Measurements from ENCODE around the gene MYBBP1A. TPM values are rescaled to one million over a fixed set of nuclear protein-coding genes. Genes with fewer than 3 reads are reported as not detected.

MYBBP1A gene
- total and polyA plus RNA-seq, 2 of the 13 experiments (the other 11 are each of a cell fraction or from before 2014, with no cell fraction given), result 18.6 to 54.8 TPM

GRCh38 chr17:4566785-4567184, 11.6 kb upstream of the MYBBP1A start:
- Histone ChIP-seq H2AFZ (ENCODE audit: low read length) (no peak overlapping the region), H3K4me2 (ENCODE audit: low read depth, low read length) (peak overlapping the region; percentile 36; the same call in 1 of the 2 replicates), H3K36me3 (replicated peaks in 1 of 2; ENCODE audit: control insufficient read depth in 1 of 2, insufficient read depth in 2 of 2, low read length in 2 of 2) (no peaks in the 10 kb centered on the region), H3K79me2 (ENCODE audit: insufficient read depth, low read length) (no peaks in the 10 kb centered on the region), H3K4me1 (ENCODE audit: insufficient read depth, low read length) (peaks cover 53% of the 10 kb centered on the region), H3K27ac (ENCODE audit: extremely low read length, insufficient read depth, low read length) (no peak overlapping the region), H3K9ac (ENCODE audit: insufficient read depth, low read depth, low read length) (no peak overlapping the region), H3K27me3 (ENCODE audit: control insufficient read depth in 1 of 2, insufficient read depth in 2 of 2, low read length in 2 of 2) (no peaks in the 10 kb centered on the region), H3K4me3 (replicated peaks in 1 of 3; ENCODE audit: insufficient read depth in 1 of 3, low read depth in 2 of 3, low read length in 3 of 3) (peak overlapping the region in 1 of 3 experiments; percentile 4; a peak in 1 of 6 replicates), H4K20me1 (ENCODE audit: insufficient read depth, low read length) (no peaks in the 10 kb centered on the region), H3K9me3 (ENCODE audit: low read length) (no peaks in the 10 kb centered on the region)
- CTCF ChIA-PET (ENCODE audit: low intra/inter-chr PET ratio, low total read pairs), result interaction anchor here (0.8 to 5.0 kb wide), 3 partner anchors 17 to 323 kb away, joined by 3 to 70 read pairs (median 13); partner anchors contain the start of gene SMTNL2
- BruUV-seq (replicated peaks), result no TSS peak
- in situ Hi-C loops (cut with HindIII; ENCODE audit: extremely low pct_ligation_motif_present, low pct_unique_long_range_greater_than_20kb), result loop anchor here (5.0 kb wide), 1 partner anchor 56 kb away; no protein-coding TSS in a partner anchor
- DNase-seq (ENCODE audit: low spot score) (peak; percentile 69), ATAC-seq (peak; percentile 81), FAIRE-seq (peak; percentile 92)
- intact Hi-C loops (cut with micrococcal nuclease; ENCODE audit: unreplicated experiment), result loop anchor here (1.0 to 10.0 kb wide), 3 partner anchors 16 to 318 kb away; no protein-coding TSS in a partner anchor
- 3% methylated on average over 5 of the region's 5 CpGs for WGBS (ENCODE audit: low lambda C conversion rate)
- POLR2A ChIA-PET, result interaction anchor here (1.0 to 3.3 kb wide), 6 partner anchors 10 to 59 kb away, joined by 3 to 18 read pairs (median 4); partner anchors contain the start of genes MYBBP1A and SMTNL2
- TF ChIP-seq SALL1 (CRISPR knock-in tag; IDR thresholded peaks at IDR 0.05) (0 out of 2 replicates have a peak, but pooled peaks have one; percentile 14), SMAD1 (CRISPR knock-in tag; IDR thresholded peaks at IDR 0.05; ENCODE audit: borderline replicate concordance, low read depth) (no peak), ELF1 (CRISPR knock-in tag; IDR thresholded peaks at IDR 0.05) (no peak), GATA4 (IDR thresholded peaks at IDR 0.05; ENCODE audit: borderline replicate concordance, low read depth) (no peak), ESRRA (CRISPR knock-in tag; IDR thresholded peaks at IDR 0.05; ENCODE audit: low read depth) (0 out of 2 replicates have a peak, but pooled peaks have one; percentile 30), TBX2 (CRISPR knock-in tag; IDR thresholded peaks at IDR 0.05; ENCODE audit: borderline replicate concordance) (no peak), KLF6 (CRISPR knock-in tag; IDR thresholded peaks at IDR 0.05) (no peak), HMGXB4 (CRISPR knock-in tag; IDR thresholded peaks at IDR 0.05; ENCODE audit: borderline replicate concordance in 1 of 2, low read depth in 1 of 2) (peak in 1 of 2 experiments; percentile 48; a peak in 1 of 4 replicates), RXRB (CRISPR knock-in tag; IDR thresholded peaks at IDR 0.05; ENCODE audit: borderline replicate concordance) (no peak), FOXO1 (CRISPR knock-in tag; IDR thresholded peaks at IDR 0.05) (no peak), NFE2L2 (IDR thresholded peaks at IDR 0.05; ENCODE audit: low read length) (no peak), ZNF776 (CRISPR knock-in tag; IDR thresholded peaks at IDR 0.05) (no peak), DBP (CRISPR knock-in tag; IDR thresholded peaks at IDR 0.05; ENCODE audit: not compliant biosample characterization) (no peak), KMT2A (CRISPR knock-in tag; IDR thresholded peaks at IDR 0.05) (0 out of 2 replicates have a peak, but pooled peaks have one; percentile 30), HMGA1 (CRISPR knock-in tag; conservative IDR thresholded peaks at IDR 0.05) (no peak), SMC3 (IDR thresholded peaks at IDR 0.05; ENCODE audit: low read length) (peak; percentile 82), ZEB1 (IDR thresholded peaks at IDR 0.05; ENCODE audit: insufficient replicate concordance, low read depth) (peak; percentile 25)
- TF ChIP-seq, protein P1, sequence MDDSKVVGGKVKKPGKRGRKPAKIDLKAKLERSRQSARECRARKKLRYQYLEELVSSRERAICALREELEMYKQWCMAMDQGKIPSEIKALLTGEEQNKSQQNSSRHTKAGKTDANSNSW (CRISPR knock-in tag; IDR thresholded peaks at IDR 0.05; ENCODE audit: borderline replicate concordance), result no peak
